RWPE2 (cell line): ENCODE results near the gene ZMAT1.
"Not testable (repeated sequence)": the region's sequence is repeated elsewhere in the genome, so short reads cannot be mapped to it uniquely, and the experiment has no call there.

Experiments
- ATAC-seq: fragments of 200-7000 bp; cut with Tn5 transposase; 3 replicates; pipeline ENCODE4 v1.9.1; 2021; ENCODE audit warnings: low read depth
- DNase-seq: peaks from one replicate; pipeline ENCODE4 v3.0.0-alpha.2; 2020; ENCODE audit warnings: low spot score
- H3K27ac ChIP-seq: fragments of 450-650 bp; 2 replicates; pipeline ENCODE4 v1.5.1; 2017; ENCODE audit warnings: mild to moderate bottlenecking; ENCODE audit not compliant: poor library complexity, severe bottlenecking
- H3K27me3 ChIP-seq: fragments of 250-450 bp; sonication (Bioruptor Pico); 2 replicates; pipeline ENCODE4 v1.5.1; 2021; ENCODE audit warnings: mild to moderate bottlenecking, moderate library complexity; ENCODE audit not compliant: insufficient read depth, poor library complexity, severe bottlenecking
- H3K36me3 ChIP-seq: fragments of 250-450 bp; sonication (Bioruptor Pico); 2 replicates; pipeline ENCODE4 v1.5.1; 2020; ENCODE audit warnings: low read depth, mild to moderate bottlenecking, moderate library complexity
- H3K4me1 ChIP-seq: fragments of 250-450 bp; sonication (Bioruptor Pico); 2 replicates; pipeline ENCODE4 v1.5.1; 2021; ENCODE audit warnings: mild to moderate bottlenecking, moderate library complexity; ENCODE audit not compliant: insufficient read depth, poor library complexity, severe bottlenecking
- H3K4me3 ChIP-seq: fragments of 250-450 bp; sonication (Bioruptor Pico); 2 replicates; pipeline ENCODE4 v1.5.1; 2021; ENCODE audit warnings: mild to moderate bottlenecking, moderate library complexity; ENCODE audit not compliant: severe bottlenecking
- H3K9me3 ChIP-seq: fragments of 250-450 bp; sonication (Bioruptor Pico); 2 replicates; pipeline ENCODE4 v1.5.1; 2021; ENCODE audit warnings: mild to moderate bottlenecking, moderate library complexity; ENCODE audit not compliant: severe bottlenecking
- CTCF ChIP-seq: fragments of 450-650 bp; IDR thresholded peaks from one replicate; pipeline ENCODE4 v1.5.1; 2017; ENCODE audit warnings: mild to moderate bottlenecking, moderate library complexity; ENCODE audit not compliant: poor library complexity, severe bottlenecking

Gene ZMAT1

GRCh38 chrX:101931488-101932248, at the start of gene ZMAT1:
ZMAT1 (minus strand) TSS chrX:101932027; CDS start chrX:101932008, 19 bp downstream.
- Histone ChIP-seq H3K4me1 (no peaks in the 10 kb centered on the region), H3K36me3 (no peaks in the 10 kb centered on the region), H3K9me3 (no peaks in the 10 kb centered on the region), H3K27me3 (no peaks in the 10 kb centered on the region), H3K27ac (no peak within 1 kb of the TSS), H3K4me3 (peak within 1 kb of the TSS; percentile 39)
- peak; percentile 38 for DNase-seq
- ATAC-seq: peak; percentile 75
- TF ChIP-seq CTCF: no peak

GRCh38 chrX:101977106-101977505, 45.3 kb upstream of the ZMAT1 start:
- Histone ChIP-seq H3K9me3 (no peaks in the 10 kb centered on the region), H3K36me3 (no peaks in the 10 kb centered on the region), H3K4me1 (no peaks in the 10 kb centered on the region), H3K27me3 (no peaks in the 10 kb centered on the region), H3K27ac (no peak overlapping the region), H3K4me3 (no peak overlapping the region)
- DNase-seq: no peak
- TF ChIP-seq CTCF: no peak
- ATAC-seq: no peak

GRCh38 chrX:101973066-101973465, 41.2 kb upstream of the ZMAT1 start:
- no peaks in the 10 kb centered on the region for H3K36me3 ChIP-seq
- no peak for ATAC-seq

GRCh38 chrX:101964923-101965539, 33.2 kb upstream of the ZMAT1 start:
- not testable (repeated sequence) for H3K4me3 ChIP-seq, DNase-seq, H3K27me3 ChIP-seq, H3K9me3 ChIP-seq, H3K4me1 ChIP-seq, H3K27ac ChIP-seq, ATAC-seq, H3K36me3 ChIP-seq

More at GRCh38 chrX:101973066-101973465, 41.2 kb upstream of the ZMAT1 start:
- no peaks in the 10 kb centered on the region for H3K4me1 ChIP-seq
- TF ChIP-seq CTCF: no peak
- DNase-seq: no peak
- H3K27me3 ChIP-seq: no peaks in the 10 kb centered on the region
- H3K9me3 ChIP-seq: no peaks in the 10 kb centered on the region
- H3K27ac ChIP-seq: no peak overlapping the region
- H3K4me3 ChIP-seq: no peak overlapping the region

GRCh38 chrX:101958139-101958538, 26.3 kb upstream of the ZMAT1 start:
- Histone ChIP-seq H3K4me3 (no peak overlapping the region), H3K36me3 (no peaks in the 10 kb centered on the region), H3K9me3 (no peaks in the 10 kb centered on the region), H3K27ac (no peak overlapping the region), H3K4me1 (no peaks in the 10 kb centered on the region), H3K27me3 (no peaks in the 10 kb centered on the region)
- DNase-seq (no peak), ATAC-seq (peak; percentile 35; the same call in 1 of the 3 replicates)
- no peak for TF ChIP-seq CTCF
